UCSD-AML1 (cell line): ENCODE measurements around the gene KIAA1549.

Experiments
- DNase-seq: peaks from one replicate; lab custom pipeline; 2025; ENCODE audit not compliant: unreplicated experiment; lab: John Stamatoyannopoulos, UW

KIAA1549 gene

DNA sequence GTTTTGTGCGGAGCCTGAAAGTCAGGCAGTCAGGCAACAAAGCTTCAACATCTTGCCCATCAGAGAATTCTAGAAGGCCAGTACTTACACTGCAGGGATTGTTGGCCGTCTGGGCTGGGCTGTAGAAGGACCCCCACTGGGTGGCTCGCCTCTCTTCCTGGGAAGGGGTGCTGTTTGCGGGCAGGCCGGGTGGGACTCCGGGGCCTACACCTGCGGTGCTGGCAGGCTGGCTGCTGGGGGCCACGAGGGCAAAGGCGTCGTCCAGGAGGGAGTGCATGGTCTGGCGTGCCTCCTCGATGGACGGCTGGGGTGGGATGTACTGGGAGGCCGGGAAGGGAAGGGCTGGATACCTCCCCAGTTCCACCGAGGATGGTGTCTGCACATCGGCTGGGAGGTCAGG lies 120.1 kb downstream of the KIAA1549 start:
- no peak for DNase-seq

DNA sequence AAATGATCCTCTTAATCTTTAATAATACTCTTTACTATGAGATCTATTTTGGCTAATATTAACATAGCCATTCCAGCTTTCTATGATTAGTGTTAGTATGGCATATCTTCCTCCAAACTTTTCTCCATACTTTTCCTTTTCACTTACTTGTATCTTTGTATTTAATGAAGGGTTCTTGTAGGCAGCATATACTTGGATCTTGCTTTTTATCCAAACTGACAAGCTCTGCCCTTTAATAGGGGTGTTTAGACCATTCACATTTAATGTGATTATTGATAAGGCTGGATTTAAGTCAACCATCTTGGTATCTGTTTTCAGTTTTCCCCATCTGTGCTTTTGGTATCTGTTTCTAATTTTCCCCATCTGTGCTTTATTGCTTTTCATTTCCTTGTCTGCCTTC lies 123.5 kb downstream of the KIAA1549 start:
- DNase-seq, result no peak

DNA sequence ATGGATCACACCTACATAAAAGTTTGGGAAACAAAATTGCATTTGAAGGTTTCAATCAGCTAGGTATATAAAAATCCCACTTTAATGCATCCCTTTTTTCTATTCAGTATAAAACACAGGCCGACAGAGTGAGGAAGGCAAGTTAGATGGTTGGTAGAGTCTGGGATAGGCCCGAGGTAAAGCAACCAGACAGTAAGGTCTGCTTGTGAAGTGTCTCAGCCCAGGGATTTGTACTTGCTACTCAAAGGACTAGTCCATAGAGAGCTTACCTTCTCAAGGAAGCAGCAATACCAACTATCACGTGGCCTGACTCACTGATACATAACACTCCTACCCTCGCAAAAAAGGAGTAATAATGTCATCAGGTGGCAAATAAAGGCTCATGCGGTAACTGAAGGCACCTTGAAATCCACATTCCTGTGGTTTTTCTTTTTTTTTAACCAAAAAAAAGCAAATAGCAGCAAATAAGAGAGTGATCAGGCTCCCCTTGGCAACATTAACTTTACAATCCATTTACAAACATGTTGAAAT lies 127.0 kb downstream of the KIAA1549 start:
- no peak for DNase-seq

DNA sequence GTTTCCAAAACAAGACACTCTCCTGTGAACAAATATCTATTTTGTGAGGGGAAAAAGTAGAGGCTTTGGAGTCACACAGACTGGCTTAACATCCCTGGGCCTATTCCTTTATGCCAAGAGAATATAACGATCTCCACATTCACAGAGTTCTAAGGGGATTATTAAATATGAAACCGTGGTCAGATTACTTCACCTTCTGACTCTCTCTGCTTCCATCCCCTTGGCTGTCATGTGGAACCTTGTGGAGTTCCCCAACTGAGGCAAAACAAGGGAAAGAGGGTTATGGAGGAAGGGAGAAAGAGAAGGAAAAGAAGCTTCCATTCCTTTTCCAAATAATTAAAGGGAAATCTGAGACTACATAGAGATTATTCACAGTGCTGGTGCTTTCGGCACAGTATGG lies 127.7 kb downstream of the KIAA1549 start:
- DNase-seq, result no peak

DNA sequence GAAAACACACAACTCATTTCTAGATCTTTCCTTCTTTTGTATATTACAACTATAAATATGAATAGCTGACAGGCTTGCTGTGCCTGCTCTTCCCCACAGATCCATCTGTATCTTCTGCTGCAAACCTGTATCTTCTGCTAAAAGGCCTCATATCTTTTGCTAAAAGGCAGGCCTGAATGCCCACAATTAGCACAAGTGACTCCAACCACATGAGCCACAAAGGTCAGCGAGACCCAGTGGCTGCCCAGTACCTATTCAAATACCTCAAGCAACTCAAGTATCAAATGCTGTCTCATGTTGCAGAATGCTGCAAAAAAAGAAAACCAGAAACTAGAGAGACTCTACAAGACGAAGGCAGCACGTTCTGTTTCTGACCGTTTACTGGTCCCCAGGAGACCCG lies 128.7 kb downstream of the KIAA1549 start:
- no peak for DNase-seq

DNA sequence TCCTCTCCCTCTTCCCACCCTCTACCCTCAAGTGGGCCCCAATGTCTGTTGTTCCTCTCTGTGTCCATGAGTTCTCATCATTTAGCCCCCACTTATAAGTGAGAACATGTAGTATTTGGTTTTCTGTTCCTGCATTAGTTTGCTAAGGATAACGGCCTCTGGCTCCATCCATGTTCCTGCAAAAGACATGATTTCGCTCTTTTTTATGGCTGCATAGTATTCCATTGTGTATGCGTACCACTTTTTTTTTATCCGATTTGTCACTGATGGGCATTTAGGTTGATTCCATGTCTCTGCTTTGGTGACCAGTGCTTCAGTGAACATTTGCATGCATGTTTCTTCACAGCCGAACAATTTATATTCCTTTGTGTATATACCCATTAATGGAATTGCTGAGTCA lies 131.5 kb downstream of the KIAA1549 start:
- no peak for DNase-seq

DNA sequence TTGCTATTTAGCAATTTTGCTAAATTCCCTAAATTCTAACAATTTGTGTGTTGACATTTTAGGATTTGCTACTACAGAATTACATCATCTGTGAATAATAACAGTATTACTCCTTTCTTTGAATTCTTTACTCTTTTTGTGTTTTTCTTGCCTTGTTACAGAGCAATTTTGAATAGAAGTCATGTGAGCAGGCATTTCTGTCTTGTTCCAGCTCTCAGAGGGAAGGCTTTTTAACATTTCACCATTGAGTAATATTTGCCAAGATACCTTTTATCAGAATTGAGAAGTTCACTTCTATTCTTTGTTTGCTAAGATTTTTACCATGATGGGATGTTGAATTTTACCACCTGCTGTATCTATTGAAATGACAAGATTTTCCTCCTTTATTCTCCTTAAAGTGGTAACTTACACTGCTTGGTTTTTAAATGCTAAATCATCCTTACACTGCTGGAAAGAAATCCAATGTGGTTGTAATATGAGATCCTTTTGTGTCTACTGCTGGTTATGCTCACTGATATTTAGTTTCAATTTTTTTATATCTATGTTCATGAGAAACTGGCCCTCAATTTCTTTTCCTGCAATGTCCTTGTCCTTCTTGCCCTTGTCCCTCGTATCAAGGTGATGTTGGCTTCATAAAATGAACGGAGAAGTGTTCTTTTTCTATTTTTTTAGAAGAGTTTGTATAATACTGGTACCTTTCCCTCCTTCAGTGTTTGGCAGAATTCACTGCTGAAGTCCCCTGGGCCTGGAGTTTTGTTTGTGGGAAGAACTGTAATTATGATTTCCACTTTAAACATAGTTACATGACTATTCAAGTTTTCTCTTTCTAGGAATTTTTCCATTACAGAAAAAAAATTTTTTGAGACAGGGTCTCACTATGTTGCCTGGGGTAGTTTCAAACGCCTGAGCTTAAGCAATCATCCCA lies 132.9 kb downstream of the KIAA1549 start:
- DNase-seq, result no peak

DNA sequence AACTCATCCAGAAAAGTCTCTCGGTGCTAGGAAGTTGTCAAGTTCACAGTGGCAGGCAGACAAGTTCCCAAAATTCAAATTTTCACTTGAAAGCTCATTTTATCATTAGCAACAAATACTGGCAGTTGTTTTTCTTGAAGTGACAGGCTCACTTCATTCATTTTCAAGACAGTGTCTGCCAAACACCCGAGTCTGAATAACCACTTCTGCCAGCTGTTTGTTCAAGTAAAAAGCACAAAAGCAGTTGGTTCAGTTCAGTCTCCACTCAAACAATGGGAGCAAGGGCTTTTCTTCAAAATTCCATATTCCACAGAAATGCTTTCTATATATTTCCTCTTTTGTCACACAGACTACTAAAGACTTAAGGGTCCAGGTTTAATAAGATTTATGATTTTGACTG lies 135.5 kb downstream of the KIAA1549 start:
- no peak for DNase-seq

DNA sequence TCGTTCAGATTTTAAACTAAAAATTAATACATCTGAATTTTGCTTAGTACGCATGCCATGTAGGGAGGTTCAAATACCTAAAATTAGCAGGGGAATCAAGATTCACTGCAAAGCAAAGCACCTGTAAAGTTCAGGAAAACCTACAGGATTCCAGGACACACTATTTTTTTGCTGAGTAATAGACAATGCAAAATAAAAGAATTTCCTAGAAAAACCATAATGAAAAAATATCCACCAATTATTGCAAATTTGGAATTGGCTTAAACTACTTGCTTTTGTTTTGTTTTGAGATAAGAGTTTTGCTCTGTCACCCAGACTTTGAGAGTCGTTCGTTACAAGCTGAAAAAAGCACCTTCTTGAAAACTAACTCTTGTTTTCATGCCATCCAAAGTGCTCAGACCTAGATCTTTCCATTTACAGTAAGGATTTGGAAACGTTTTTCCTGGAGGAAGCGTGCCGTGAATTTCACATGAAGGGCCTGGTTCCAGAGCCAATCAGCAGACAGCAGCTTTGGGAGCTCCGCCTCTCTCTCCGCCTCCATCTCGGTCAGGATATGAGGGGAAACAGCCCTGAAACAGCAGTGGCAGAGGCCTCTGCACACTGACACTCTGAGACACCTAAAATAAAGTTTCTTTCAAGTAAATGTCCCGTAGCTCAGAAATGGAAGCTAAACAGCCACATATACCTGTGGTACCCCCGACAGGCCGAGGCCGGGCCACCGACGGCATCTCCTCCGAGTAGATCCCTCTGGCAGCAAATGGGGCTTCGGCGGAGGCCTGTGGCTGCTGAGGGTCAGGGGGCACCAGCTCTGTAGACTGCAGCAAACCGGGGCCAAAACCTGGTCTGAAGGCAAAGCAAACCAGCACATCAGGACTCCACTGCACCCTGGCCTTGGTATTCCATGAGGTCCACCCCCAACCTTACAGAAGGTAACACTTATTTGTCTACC lies 137.3 kb downstream of the KIAA1549 start:
- no peak for DNase-seq

DNA sequence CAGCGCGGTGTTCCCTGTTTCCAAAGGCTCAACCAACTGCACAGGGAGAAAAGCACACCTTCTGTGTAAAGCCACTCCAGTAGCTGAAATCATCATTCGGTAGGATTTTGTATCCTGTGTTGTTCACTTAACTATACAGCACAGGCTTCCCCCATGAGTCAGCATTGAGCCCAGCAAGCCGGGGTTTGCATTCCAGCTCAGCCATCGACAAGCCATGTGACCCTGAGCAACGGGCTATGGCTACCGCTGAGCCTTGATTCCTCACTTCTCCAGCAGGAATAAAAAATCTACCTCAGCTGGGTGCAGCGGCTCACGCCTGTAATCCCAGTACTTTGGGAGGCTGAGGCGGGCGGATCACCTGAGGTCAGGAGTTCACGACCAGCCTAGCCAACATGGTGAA lies 139.1 kb downstream of the KIAA1549 start:
- peak; percentile 10 for DNase-seq

DNA sequence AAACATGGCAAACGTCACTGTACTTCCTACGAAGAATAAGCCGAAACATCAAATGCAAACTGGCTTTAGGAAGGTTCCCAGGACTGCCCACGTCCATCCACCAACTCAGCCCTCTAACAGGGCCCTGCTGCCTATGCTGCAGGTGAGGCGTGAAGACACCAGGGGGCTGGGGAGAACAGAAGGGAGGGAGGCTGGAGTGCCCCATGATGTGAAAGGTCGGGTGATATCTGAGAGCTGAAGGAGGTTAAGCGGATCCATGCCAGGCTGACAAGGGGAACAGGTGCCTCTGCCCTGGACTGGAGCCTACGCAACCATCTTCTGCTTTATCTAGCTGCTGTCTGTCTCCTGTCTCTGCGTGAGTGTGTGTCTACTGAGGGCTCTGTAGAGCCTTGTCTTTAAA lies 143.0 kb downstream of the KIAA1549 start:
- DNase-seq, result no peak

DNA sequence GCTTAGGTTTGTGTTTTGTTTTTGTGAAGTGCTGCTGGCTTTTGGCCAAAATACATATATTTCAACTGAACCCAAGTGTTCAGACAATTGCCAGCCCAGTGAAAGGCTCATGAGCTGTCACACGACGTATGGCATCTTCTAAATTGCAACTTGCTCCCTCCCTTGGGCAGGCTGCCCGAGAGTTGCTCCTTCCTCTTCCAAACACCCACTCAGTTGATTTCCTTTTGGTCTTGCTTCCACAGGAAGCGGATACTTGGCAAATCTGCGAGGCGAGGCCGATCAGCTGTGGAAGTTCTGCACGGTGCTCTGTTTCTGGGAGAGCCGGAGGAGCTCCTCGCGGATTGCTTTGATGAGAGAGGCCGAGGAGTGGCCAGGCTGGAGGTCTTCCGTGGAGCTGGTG lies 143.6 kb downstream of the KIAA1549 start:
- DNase-seq, result no peak

DNA sequence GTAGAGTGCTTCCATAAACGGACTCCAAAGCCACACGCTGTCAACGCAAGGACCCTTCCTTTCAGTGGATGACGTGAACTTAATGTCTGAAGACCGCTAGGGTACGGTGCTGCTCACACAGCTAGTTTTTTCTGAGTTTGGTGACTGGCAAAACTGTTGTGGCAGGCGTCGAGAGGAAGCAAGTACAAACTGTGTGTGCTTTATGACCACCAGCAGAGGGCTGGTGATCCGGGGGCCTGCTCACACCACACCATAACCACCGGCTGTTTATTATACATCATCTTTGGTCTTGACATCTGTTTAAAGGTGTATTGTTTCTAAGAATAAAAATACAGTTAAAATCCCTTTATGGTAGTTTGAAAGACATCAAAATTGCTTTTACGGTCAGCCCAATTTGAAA lies 146.1 kb downstream of the KIAA1549 start:
- DNase-seq, result no peak

DNA sequence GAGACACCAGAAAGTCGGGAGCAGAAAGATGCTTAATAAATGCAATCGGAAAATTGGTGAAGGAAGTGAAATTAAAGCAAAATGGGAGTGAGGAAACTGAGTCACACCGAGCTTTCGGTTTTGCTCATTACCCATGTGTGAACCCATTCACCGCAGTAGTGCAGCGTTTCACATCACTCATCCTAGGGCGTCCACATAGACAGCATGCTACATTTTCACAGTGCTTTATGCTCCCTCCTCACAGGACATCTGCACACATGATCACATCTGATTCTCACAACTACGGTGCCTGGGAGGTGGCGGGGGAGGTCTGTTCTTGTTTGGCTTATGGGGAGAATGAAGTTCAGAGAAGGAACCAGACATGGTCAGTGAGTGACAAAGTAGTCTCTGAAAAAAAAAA lies 146.6 kb downstream of the KIAA1549 start:
- no peak for DNase-seq

DNA sequence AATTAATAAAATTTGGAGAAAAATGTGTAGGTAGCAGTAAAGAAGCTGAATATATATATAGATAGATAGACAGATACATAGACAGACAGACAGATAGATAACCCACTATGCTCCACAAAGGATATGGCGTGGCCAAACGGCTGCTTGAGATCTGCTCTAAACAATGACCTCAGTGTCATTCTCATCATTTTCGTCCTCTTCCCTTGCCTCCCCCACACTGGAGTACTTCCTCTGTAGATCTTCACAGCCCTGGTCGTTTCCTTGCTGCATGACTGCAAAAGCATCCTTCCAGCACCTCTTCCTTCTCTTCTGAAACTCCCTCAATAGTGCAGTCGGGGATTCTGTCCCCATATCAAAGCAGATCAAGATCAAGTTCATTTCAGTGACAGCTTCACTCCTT lies 147.6 kb downstream of the KIAA1549 start:
- DNase-seq, result no peak

DNA sequence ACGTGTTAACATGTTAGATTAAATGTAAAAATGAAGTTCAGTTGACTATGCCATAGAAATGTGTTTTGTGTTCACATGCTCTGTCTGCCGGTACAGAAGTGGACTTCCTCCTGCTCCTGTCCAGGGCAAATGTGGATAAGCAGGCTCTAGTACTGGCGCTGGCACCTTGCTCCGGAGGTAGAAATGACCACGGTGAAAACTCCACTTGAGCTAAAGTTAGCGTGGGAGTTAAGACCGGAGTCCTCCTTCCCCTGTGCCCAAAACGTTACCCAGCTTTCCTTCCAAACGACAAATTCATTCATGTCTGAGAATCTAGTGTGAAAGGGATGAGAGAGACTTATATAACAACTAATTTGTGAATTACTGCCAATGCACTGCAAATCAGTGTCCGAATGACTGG lies 148.2 kb downstream of the KIAA1549 start:
- DNase-seq, result no peak

DNA sequence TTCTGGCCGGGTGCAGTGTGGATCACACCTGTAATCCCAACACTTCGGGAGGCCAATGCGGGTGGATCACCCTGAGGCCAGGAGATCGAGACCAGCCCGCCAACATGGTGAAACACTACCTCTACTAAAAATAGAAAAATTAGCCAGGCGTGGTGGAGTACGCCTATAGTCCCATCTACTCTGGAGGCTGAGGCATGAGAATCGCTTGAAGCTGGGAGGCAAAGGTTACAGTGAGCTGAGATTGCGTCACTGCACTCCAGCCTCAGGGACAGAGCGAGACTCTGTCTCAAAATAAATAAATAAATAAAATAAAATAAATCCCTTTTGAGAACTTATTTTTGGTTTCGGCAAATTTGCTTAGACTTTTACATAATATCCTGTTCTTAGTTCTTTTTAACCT lies 151.9 kb downstream of the KIAA1549 start:
- DNase-seq, result no peak

DNA sequence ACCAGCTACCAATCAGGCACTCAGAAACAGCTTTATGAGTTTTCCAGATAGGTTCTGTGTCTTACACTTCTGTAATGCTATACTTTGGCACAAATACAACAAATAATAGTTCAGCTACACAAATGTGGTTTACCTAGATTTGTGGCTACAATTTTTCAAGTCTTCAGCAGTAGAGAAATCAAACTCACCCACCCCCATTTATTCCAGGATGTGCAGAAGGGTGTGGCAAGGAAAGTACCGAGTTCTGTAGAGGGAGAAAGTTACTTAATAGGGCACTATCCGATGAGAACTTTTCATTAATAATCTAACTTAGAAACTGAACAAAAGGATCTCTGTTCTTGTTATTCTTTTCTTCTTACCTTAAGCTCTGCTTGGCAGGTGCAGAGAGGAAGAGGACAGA lies 152.9 kb downstream of the KIAA1549 start:
- DNase-seq, result no peak

DNA sequence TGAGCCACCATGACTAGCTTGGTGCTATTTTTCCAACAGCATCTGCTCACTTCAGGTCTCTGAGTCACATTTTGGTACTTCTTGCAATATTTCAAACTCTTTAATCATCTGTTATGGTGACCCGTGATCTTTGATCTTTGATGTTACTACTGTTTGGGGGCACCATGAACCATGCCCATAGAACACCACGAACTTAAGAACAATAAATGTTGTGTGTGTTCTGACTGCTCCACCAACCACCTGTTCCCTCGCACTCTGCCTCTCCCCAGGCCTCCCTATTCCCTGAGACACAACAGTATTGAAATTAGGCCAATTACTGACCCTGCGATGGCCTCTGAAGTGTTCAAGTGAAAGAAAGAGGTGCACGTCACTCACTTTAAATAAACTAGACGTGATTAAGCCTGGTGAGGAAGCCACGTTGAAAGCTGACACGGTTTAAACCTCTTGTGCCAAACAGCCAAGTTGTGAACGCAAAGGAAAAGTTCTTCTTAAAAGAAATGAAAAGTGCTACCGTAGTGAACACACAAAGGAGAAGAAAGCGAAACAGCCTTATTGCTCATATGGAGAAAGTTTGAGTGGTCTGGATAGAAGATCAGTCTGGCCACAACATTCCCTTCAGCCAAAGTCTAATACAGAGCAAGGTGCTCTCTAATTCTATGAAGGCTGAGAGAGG lies 156.0 kb downstream of the KIAA1549 start:
- no peak for DNase-seq

DNA sequence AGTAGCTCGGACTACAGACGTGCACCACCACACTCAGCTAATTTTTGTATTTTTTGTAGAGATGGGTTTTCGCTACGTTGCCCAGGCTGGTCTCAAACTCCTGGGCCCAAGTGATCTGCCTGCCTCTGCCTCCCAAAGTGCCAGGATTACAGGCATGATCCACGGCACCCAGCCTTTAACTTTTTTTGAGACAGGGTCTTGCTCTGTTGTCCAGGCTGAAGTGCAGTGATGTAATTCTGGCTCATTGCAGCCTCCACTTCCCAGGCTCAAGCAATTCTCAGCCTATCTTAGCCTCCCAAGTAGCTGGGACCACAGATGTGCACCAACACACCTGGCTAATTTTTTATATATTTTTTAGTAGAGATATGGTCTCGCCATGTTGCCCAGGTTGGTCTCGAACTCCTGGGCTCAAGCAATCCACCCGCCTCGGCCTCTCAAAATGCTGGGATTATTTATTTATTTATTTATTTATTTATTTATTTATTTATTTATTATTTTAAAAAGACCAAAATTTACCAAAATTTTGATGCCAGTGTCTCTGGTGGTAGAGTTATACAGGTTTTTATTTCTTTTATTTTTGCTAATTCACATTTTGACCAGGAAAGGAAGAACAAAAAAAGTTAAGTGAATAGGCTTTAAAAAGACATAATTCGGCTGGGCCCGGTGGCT lies 158.2 kb downstream of the KIAA1549 start:
- no peak for DNase-seq

DNA sequence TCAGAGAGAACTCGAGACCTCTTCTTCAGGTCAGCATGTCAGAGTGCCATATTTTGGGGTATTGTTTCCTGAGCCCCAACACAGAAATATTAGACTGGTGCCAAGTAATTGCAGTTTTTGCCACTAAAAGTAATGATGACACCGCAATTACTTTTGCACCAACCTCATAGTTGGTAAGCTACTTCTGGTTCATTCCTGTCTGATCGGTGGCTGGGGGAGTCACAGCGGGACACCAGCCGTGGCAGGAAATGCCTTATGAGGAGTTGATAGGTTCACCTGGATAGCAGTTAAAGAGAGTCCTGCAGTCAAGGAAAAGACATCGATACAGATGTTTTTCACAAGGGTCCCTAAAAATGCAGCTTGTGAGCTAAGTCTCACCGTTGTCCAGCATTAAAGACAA lies 159.3 kb downstream of the KIAA1549 start:
- DNase-seq, result no peak
